ENCODE data around the gene FJX1. TPM values are rescaled to one million over a fixed set of nuclear protein-coding genes. Genes with fewer than 3 reads are reported as not detected.
A peak's percentile ranks its signal among the peaks of the same experiment; 100 is the strongest.
"Not testable (repeated sequence)": the region's sequence is repeated elsewhere in the genome, so short reads cannot be mapped to it uniquely, and the experiment has no call there.

Gene FJX1
- total and polyA plus RNA-seq, 3 donors from 2014 or later = 2.0 to 5.1 (median 2.8) TPM

- WGBS, 2 donors = 41 to 65% methylated on average over 10 of the region's 10 CpGs
- no peaks in the 10 kb centered on the region for H3K27me3 ChIP-seq
- no peaks in the 10 kb centered on the region for H3K36me3 ChIP-seq (ENCODE audit: low read depth, missing control alignments)
- peak overlapping the region; percentile 91 to 95 for H3K4me3 ChIP-seq
- H3K4me1 ChIP-seq = peaks cover 13% of the 10 kb centered on the region
- no peaks in the 10 kb centered on the region for H3K9me3 ChIP-seq
- TF ChIP-seq POLR2A (IDR thresholded peaks at IDR 0.05) (no peak), CTCF (IDR thresholded peaks at IDR 0.05) (no peak)
- peak overlapping the region; percentile 94 to 95 for H3K27ac ChIP-seq
- DNase-seq = peak; percentile 15
- intact Hi-C loops (cut with DNase I; ENCODE audit: low total_unique reads) = no loop called here
These were observed 45.1 kb downstream of the FJX1 start for GRCh38 chr11:35663408-35663702.

- intact Hi-C loops (cut with DNase I; ENCODE audit: low total_unique reads) = no loop called here
- TF ChIP-seq POLR2A (IDR thresholded peaks at IDR 0.05) (no peak), CTCF (IDR thresholded peaks at IDR 0.05) (no peak)
- DNase-seq = no peak
- no peak overlapping the region for H3K27ac ChIP-seq
- H3K4me1 ChIP-seq = peaks cover 13% of the 10 kb centered on the region
- no peak overlapping the region for H3K4me3 ChIP-seq
- no peaks in the 10 kb centered on the region for H3K36me3 ChIP-seq (ENCODE audit: low read depth, missing control alignments)
- no peaks in the 10 kb centered on the region for H3K9me3 ChIP-seq
- WGBS, 2 donors = 83 to 87% methylated on average over 5 of the region's 5 CpGs
- no peaks in the 10 kb centered on the region for H3K27me3 ChIP-seq
These were observed 46.7 kb downstream of the FJX1 start for GRCh38 chr11:35664977-35665441.

- intact Hi-C loops (cut with DNase I; ENCODE audit: low total_unique reads) = no loop called here
- WGBS, 2 donors = 93 to 97% methylated on average over 1 of the region's 1 CpG
- H3K27me3 ChIP-seq = no peaks in the 10 kb centered on the region
- no peaks in the 10 kb centered on the region for H3K9me3 ChIP-seq
- DNase-seq = no peak
- H3K4me3 ChIP-seq = no peak overlapping the region
- H3K27ac ChIP-seq = no peak overlapping the region
- no peaks in the 10 kb centered on the region for H3K36me3 ChIP-seq (ENCODE audit: low read depth, missing control alignments)
- H3K4me1 ChIP-seq = peaks cover 18% of the 10 kb centered on the region
- no peak for TF ChIP-seq POLR2A (IDR thresholded peaks at IDR 0.05)
- TF ChIP-seq CTCF (IDR thresholded peaks at IDR 0.05) = no peak
These were observed 49.0 kb downstream of the FJX1 start for GRCh38 chr11:35667257-35667656.

GRCh38 chr11:35668350-35668749 is 50.1 kb downstream of the FJX1 start:
- WGBS, 2 donors = 93 to 100% methylated on average over 3 of the region's 3 CpGs
- H3K4me3 ChIP-seq; DNase-seq; H3K27me3 ChIP-seq; H3K27ac ChIP-seq; intact Hi-C loops (cut with DNase I; ENCODE audit: low total_unique reads); H3K9me3 ChIP-seq; H3K36me3 ChIP-seq (ENCODE audit: low read depth, missing control alignments): not testable (repeated sequence)
- H3K4me1 ChIP-seq = peaks cover 16% of the 10 kb centered on the region

Other genes starting within 250 kb of the FJX1 start
- gene SLC1A2, start 198.9 kb upstream of the FJX1 start, total RNA-seq = 1 to 10 TPM in 1 of 2 donors, under 1 TPM in 1; 0.74 to 1.1 TPM
- 7.5 TPM for gene SLC1A2, start 198.9 kb upstream of the FJX1 start, polyA plus RNA-seq (ENCODE audit: insufficient read depth, low read depth, low replicate concordance)
- 1 to 10 TPM in 1 of 2 donors, under 1 TPM in 1; 0.55 to 1.5 TPM for gene PAMR1, start 92.8 kb upstream of the FJX1 start, total RNA-seq
- 13.2 TPM for gene PAMR1, start 92.8 kb upstream of the FJX1 start, polyA plus RNA-seq (ENCODE audit: insufficient read depth, low read depth, low replicate concordance)
- 10 to 100 TPM; 37.1 to 42.3 TPM for gene TRIM44, start 44.3 kb downstream of the FJX1 start, total RNA-seq
- gene TRIM44, start 44.3 kb downstream of the FJX1 start, polyA plus RNA-seq (ENCODE audit: insufficient read depth, low read depth, low replicate concordance) = 41.6 TPM